H1 (cell line): ENCODE measurements around the gene ERAS. TPM values are rescaled to one million over a fixed set of nuclear protein-coding genes. Genes with fewer than 3 reads are reported as not detected.
A peak's percentile ranks its signal among the peaks of the same experiment; 100 is the strongest.

ENCODE experiments used
- CTCF ChIA-PET: fragments of 300-600 bp; sonication (Branson Sonifier 250); formaldehyde crosslinking; loops from one replicate; lab custom pipeline; 2021; ENCODE audit not compliant: partially characterized antibody; lab: Charles Lee
- POLR2A ChIA-PET: fragments of 300-600 bp; sonication (Branson Sonifier 250); formaldehyde crosslinking; loops from one replicate; lab custom pipeline; 2021; ENCODE audit warnings: inconsistent platforms; ENCODE audit not compliant: partially characterized antibody; lab: Charles Lee
- DNase-seq, 2 experiments: peaks; one replicate each; pipeline versions ENCODE4 v3.0.0 to v3.0.0-alpha.2; 2010 to 2022; ENCODE audit warnings: low spot score in 2 of 2, low read depth in 1 of 2, mixed read lengths in 1 of 2
- FAIRE-seq: peaks from 2 replicates; lab custom pipeline; 2011; peaks lifted over from hg19 to GRCh38; lab: Jason Lieb, UNC
- H2AFZ ChIP-seq: 2 replicates; pipeline ENCODE4 v1.8.1; 2012; ENCODE audit warnings: low read length, inconsistent platforms
- H2AK5ac ChIP-seq: 2 replicates; pipeline ENCODE4 v1.6.1; 2013; ENCODE audit warnings: low read depth, low read length
- H2BK120ac ChIP-seq: replicated peaks from 2 replicates; pipeline ENCODE3; 2013; ENCODE audit warnings: low read depth, low read length, inconsistent platforms
- H2BK12ac ChIP-seq: 2 replicates; pipeline ENCODE4 v1.6.1; 2013; ENCODE audit warnings: low read depth, low read length
- H2BK15ac ChIP-seq: 2 replicates; pipeline ENCODE4 v1.6.1; 2013; ENCODE audit warnings: low read length
- H2BK20ac ChIP-seq: 2 replicates; pipeline ENCODE4 v1.6.1; 2013; ENCODE audit warnings: low read length
- H2BK5ac ChIP-seq: 2 replicates; pipeline ENCODE4 v1.6.1; 2013; ENCODE audit warnings: low read depth, low read length
- H3K14ac ChIP-seq: 2 replicates; pipeline ENCODE4 v1.6.1; 2013; ENCODE audit warnings: inconsistent platforms; ENCODE audit not compliant: insufficient read length
- H3K18ac ChIP-seq: 2 replicates; pipeline ENCODE4 v1.6.1; 2013; ENCODE audit warnings: low read length; ENCODE audit errors: extremely low read depth
- H3K23ac ChIP-seq: 2 replicates; pipeline ENCODE4 v1.6.1; 2013; ENCODE audit warnings: inconsistent platforms; ENCODE audit not compliant: insufficient read length
- H3K23me2 ChIP-seq: 2 replicates; pipeline ENCODE4 v1.6.1; 2013; ENCODE audit warnings: low read depth, low read length
- H3K27ac ChIP-seq: 2 replicates; pipeline ENCODE4 v1.6.1; 2011; ENCODE audit warnings: low read depth, low read length, inconsistent platforms
- H3K27me3 ChIP-seq, 4 experiments: replicated peaks in 1 of 4; 1 replicate in 1 of 4; 2 replicates in 3 of 4; pipeline versions ENCODE4 v1.6.1 to v1.8.1; 2011 to 2013; ENCODE audit warnings: low read length in 3 of 4, mild to moderate bottlenecking in 3 of 4, inconsistent platforms in 2 of 4, mixed read lengths in 2 of 4, moderate library complexity in 1 of 4; ENCODE audit not compliant: control insufficient read depth in 3 of 4, insufficient read depth in 3 of 4; ENCODE audit errors: extremely low read depth in 1 of 4
- H3K36me3 ChIP-seq, 4 experiments: 2 replicates each; pipeline versions ENCODE4 v1.6.1 to v1.8.1; 2011 to 2013; ENCODE audit warnings: mild to moderate bottlenecking in 4 of 4, low read length in 3 of 4, moderate library complexity in 2 of 4, control low read depth in 1 of 4, inconsistent platforms in 1 of 4; ENCODE audit not compliant: insufficient read depth in 4 of 4, control insufficient read depth in 2 of 4
- H3K4ac ChIP-seq: replicated peaks from 2 replicates; pipeline ENCODE3; 2013; ENCODE audit warnings: low read length, low read depth, mixed read lengths, inconsistent platforms; ENCODE audit not compliant: insufficient read length
- H3K4me1 ChIP-seq, 4 experiments: replicated peaks in 1 of 4; 1 replicate in 1 of 4; 2 replicates in 3 of 4; pipeline versions ENCODE4 v1.6.1 to v1.8.1; 2011 to 2013; ENCODE audit warnings: low read length in 3 of 4, inconsistent platforms in 2 of 4, mixed read lengths in 1 of 4; ENCODE audit not compliant: insufficient read depth in 4 of 4, control insufficient read depth in 3 of 4
- H3K4me2 ChIP-seq, 2 experiments: 2 replicates each; pipeline versions ENCODE4 v1.6.1 to v1.8.1; 2011 to 2013; ENCODE audit warnings: low read depth in 2 of 2, low read length in 2 of 2, control low read depth in 1 of 2, inconsistent platforms in 1 of 2, mild to moderate bottlenecking in 1 of 2; ENCODE audit not compliant: insufficient read depth in 1 of 2
- H3K4me3 ChIP-seq, 4 experiments: fragments of 200-600, 300-600 bp in 1 of 4; sonication (generic), shearing (Covaris generic), sonication (Bioruptor Twin) in 1 of 4; 2 replicates each; pipeline versions ENCODE4 v1.5.1 to v1.8.1; 2011 to 2016; ENCODE audit warnings: low read length in 4 of 4, low read depth in 3 of 4, control low read depth in 2 of 4, inconsistent platforms in 2 of 4, mild to moderate bottlenecking in 2 of 4, mixed read lengths in 1 of 4, moderate library complexity in 1 of 4; ENCODE audit not compliant: insufficient read depth in 2 of 4; ENCODE audit errors: extremely low read depth in 1 of 4
- H3K56ac ChIP-seq: replicated peaks from 2 replicates; pipeline ENCODE3; 2013; ENCODE audit warnings: low read depth, mild to moderate bottlenecking, mixed read lengths, low read length, inconsistent platforms; ENCODE audit not compliant: insufficient read length
- H3K79me1 ChIP-seq: 2 replicates; pipeline ENCODE4 v1.6.1; 2013; ENCODE audit warnings: low read depth, low read length, control low read depth
- H3K79me2 ChIP-seq, 2 experiments: 2 replicates each; pipeline versions ENCODE4 v1.6.1 to v1.8.1; 2012 to 2013; ENCODE audit warnings: low read length in 2 of 2, mild to moderate bottlenecking in 2 of 2, inconsistent platforms in 1 of 2; ENCODE audit not compliant: insufficient read depth in 2 of 2, control insufficient read depth in 1 of 2
- H3K9ac ChIP-seq, 4 experiments: replicated peaks in 1 of 4; 1 replicate in 1 of 4; 2 replicates in 3 of 4; pipeline versions ENCODE4 v1.6.1 to v1.8.1; 2011 to 2013; ENCODE audit warnings: low read depth in 3 of 4, low read length in 3 of 4, control low read depth in 2 of 4, mild to moderate bottlenecking in 2 of 4, moderate library complexity in 2 of 4, inconsistent platforms in 1 of 4; ENCODE audit errors: extremely low read depth in 1 of 4
- H3K9me3 ChIP-seq, 2 experiments: 2 replicates each; pipeline versions ENCODE4 v1.6.1 to v1.8.1; 2012 to 2013; ENCODE audit warnings: mild to moderate bottlenecking in 2 of 2, moderate library complexity in 2 of 2, control low read depth in 1 of 2, inconsistent platforms in 1 of 2, low read depth in 1 of 2, low read length in 1 of 2, mixed read lengths in 1 of 2; ENCODE audit not compliant: insufficient read depth in 2 of 2
- H4K20me1 ChIP-seq, 2 experiments: replicated peaks in 1 of 2; 2 replicates each; pipeline versions ENCODE3 to v1.8.1; 2011 to 2013; ENCODE audit warnings: inconsistent platforms in 2 of 2, low read length in 2 of 2, mild to moderate bottlenecking in 1 of 2; ENCODE audit not compliant: insufficient read depth in 2 of 2, control insufficient read depth in 1 of 2
- H4K5ac ChIP-seq: 2 replicates; pipeline ENCODE4 v1.6.1; 2013; ENCODE audit warnings: low read length, low read depth, mixed read lengths, inconsistent platforms; ENCODE audit not compliant: insufficient read length
- H4K8ac ChIP-seq: 2 replicates; pipeline ENCODE4 v1.8.0; 2013; ENCODE audit warnings: mild to moderate bottlenecking, moderate library complexity, low read length, inconsistent platforms; ENCODE audit not compliant: insufficient read depth; ENCODE audit errors: extremely low read depth
- H4K91ac ChIP-seq: replicated peaks from 2 replicates; pipeline ENCODE3; 2013; ENCODE audit warnings: low read length, mixed read lengths, inconsistent platforms; ENCODE audit not compliant: insufficient read length
- EGR1 ChIP-seq: IDR thresholded peaks from 2 replicates; pipeline ENCODE4 v1.6.1; 2011; ENCODE audit warnings: low read depth, low read length, borderline replicate concordance
- RAD21 ChIP-seq, 2 experiments: IDR thresholded peaks in 1 of 2; conservative IDR thresholded peaks in 1 of 2; 2 replicates each; pipeline ENCODE4 v1.6.1; 2011; ENCODE audit warnings: low read depth in 2 of 2, low read length in 2 of 2, improper control_type of control experiment in 1 of 2, inconsistent platforms in 1 of 2, mild to moderate bottlenecking in 1 of 2, moderate library complexity in 1 of 2
- WGBS, 2 experiments: shearing (Covaris generic) in 1 of 2; methylation state at CpG; one replicate each; pipeline versions ENCODE4 v1.1.6 to v1.1.7; 2013 to 2015; ENCODE audit warnings: low lambda C conversion rate in 2 of 2, mixed read lengths in 2 of 2, inconsistent platforms in 1 of 2, low coverage in 1 of 2, missing lambda C conversion rate in 1 of 2; ENCODE audit not compliant: insufficient replicate concordance in 2 of 2, insufficient coverage in 1 of 2, insufficient read length in 1 of 2; ENCODE audit errors: extremely low coverage in 1 of 2, missing lambda C conversion rate in 1 of 2; 5-methylcytosine and 5-hydroxymethylcytosine counted together
- polyA plus RNA-seq, 7 experiments: library from polyadenylated mRNA; depleted of rRNA in 3 of 7; stranded (reverse) in 5 of 7; unstranded in 2 of 7; fragments of >200 nt in 5 of 7; fragments of 200-250 nt in 2 of 7; gene quantifications; 1 replicate in 5 of 7; 2 replicates in 1 of 7; 4 replicates in 1 of 7; pipeline versions ENCODE4 v1.2.1 to v1.2.3, GENCODE V29; 2011 to 2013; ENCODE audit warnings: missing spikeins in 2 of 7, mixed read lengths in 2 of 7
- total RNA-seq: library from RNA; stranded (reverse); fragmentation: NEBNext Ultra II Directional; extraction: Animal tissue kit (Norgen Biotek cat#: 25700); gene quantifications from 2 replicates; pipeline ENCODE4 v1.2.1, GENCODE V29; 2021

The ERAS gene
- total and polyA plus RNA-seq, 2 of the 8 experiments (the other 6 are each of a cell fraction or from before 2014, with no cell fraction given), result 0.70 TPM; not detected in 1

- no peaks in the 10 kb centered on the region for H3K79me2 ChIP-seq
- no peaks in the 10 kb centered on the region; the same call in 1 of the 2 replicates for H3K23me2 ChIP-seq
- peak overlapping the region in 3 of 4 experiments; percentile 51 to 88 (median 68); a peak in 3 of 7 replicates for H3K9ac ChIP-seq
- H3K36me3 ChIP-seq, result peaks cover 0 to 13% (median 4%) of the 10 kb centered on the region in 4 experiments; a peak in 5 of 8 replicates
- no peak overlapping the region for H2BK20ac ChIP-seq
- H2BK15ac ChIP-seq, result no peak overlapping the region
- no peaks in the 10 kb centered on the region for H3K79me1 ChIP-seq
- no peak overlapping the region for H4K5ac ChIP-seq
- H4K20me1 ChIP-seq, result no peaks in the 10 kb centered on the region
- H3K23ac ChIP-seq, result no peak overlapping the region
- no peak overlapping the region for H4K91ac ChIP-seq
- ChIA-PET CTCF (no interaction called here), POLR2A (no interaction called here)
- no peak overlapping the region for H4K8ac ChIP-seq
- peak overlapping the region; percentile 60 to 92 (median 68) for H3K4me3 ChIP-seq
- WGBS, 2 experiments, result 57% methylated on average over 2 of the region's 4 CpGs; no CpG with 5 or more reads in 1 of the 2 experiments
- H2AK5ac ChIP-seq, result no peak overlapping the region
- H3K27me3 ChIP-seq, result no peaks in the 10 kb centered on the region
- H3K56ac ChIP-seq, result no peak overlapping the region
- TF ChIP-seq EGR1, result no peak
- TF ChIP-seq RAD21 (IDR thresholded peaks at IDR 0.05 in 1 of 2, conservative IDR thresholded peaks at IDR 0.05 in 1 of 2; ENCODE audit: low read depth in 2 of 2, low read length in 2 of 2), result no peak
- no peak overlapping the region for H2BK5ac ChIP-seq
- no peak overlapping the region for H2AFZ ChIP-seq
- DNase-seq (no peak), FAIRE-seq (no peak)
- no peak overlapping the region for H3K4ac ChIP-seq
- no peak overlapping the region for H2BK120ac ChIP-seq
- H3K14ac ChIP-seq, result no peak overlapping the region
- H3K18ac ChIP-seq, result no peak overlapping the region
- H2BK12ac ChIP-seq, result no peak overlapping the region
- no peaks in the 10 kb centered on the region for H3K9me3 ChIP-seq
- peak overlapping the region; percentile 36; the same call in 1 of the 2 replicates for H3K27ac ChIP-seq
- H3K4me2 ChIP-seq, result peak overlapping the region; percentile 66 to 75
- H3K4me1 ChIP-seq, result no peaks in the 10 kb centered on the region; a peak in 2 of 7 replicates
These were observed 23.5 kb upstream of the ERAS start for GRCh38 chrX:48802905-48803200.
